ENCODE data around the gene PIP5K1C. TPM values are rescaled to one million over a fixed set of nuclear protein-coding genes. Genes with fewer than 3 reads are reported as not detected.

PIP5K1C gene, protein sequence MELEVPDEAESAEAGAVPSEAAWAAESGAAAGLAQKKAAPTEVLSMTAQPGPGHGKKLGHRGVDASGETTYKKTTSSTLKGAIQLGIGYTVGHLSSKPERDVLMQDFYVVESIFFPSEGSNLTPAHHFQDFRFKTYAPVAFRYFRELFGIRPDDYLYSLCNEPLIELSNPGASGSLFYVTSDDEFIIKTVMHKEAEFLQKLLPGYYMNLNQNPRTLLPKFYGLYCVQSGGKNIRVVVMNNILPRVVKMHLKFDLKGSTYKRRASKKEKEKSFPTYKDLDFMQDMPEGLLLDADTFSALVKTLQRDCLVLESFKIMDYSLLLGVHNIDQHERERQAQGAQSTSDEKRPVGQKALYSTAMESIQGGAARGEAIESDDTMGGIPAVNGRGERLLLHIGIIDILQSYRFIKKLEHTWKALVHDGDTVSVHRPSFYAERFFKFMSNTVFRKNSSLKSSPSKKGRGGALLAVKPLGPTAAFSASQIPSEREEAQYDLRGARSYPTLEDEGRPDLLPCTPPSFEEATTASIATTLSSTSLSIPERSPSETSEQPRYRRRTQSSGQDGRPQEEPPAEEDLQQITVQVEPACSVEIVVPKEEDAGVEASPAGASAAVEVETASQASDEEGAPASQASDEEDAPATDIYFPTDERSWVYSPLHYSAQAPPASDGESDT
- total RNA-seq (2021): 35.5 and 36.8 TPM in 2 replicates
- percentile 48 among the genes with signal in this experiment for Bru-seq, nascent RNA
- BruChase-seq, experiment 1, labeled RNA remaining after a 2-hour chase: percentile 59 among the genes with signal in this experiment
- percentile 74 among the genes with signal in this experiment for BruChase-seq, experiment 2, labeled RNA remaining after a 6-hour chase
- long read RNA-seq, full-length matches to known transcripts: 29 of 78 reads
- long read RNA-seq, partial matches to known transcripts: 13 of 78 reads
- long read RNA-seq, other reads (novel, unspliced or antisense): 36 of 78 reads

DNA sequence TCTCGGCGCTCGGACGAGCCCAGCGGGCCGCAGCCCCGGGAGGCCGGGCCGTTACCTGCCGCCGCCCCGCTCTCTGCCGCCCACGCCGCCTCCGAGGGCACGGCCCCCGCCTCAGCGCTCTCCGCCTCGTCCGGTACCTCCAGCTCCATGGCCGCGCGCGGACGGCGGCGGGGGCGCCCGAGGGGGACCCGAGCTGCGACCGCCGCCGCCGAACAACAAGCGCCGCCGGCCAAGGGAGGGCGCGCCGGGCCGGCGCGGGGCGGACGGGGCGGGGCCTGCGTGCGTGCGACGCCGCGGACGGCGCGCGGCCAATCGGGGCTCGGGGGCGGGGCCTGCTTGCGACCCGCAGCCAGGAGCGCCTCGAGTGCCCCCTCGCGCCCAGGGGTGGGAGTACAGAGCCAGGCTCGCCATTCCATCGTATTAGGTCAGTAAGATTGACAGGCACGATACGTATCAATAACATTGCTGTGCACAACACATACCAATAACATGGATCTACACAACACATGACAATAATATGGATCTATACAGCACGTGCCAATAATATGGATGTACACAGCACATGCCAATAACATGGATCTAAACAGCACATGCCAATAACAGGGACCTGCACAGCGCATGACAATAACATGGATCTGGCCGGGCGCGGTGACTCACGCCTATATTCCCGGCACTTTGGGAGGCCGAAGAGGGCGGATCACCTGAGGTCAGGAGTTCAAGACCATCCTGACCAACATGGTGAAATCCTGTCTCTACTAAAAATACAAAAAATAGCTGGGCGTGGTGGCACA lies at the start of gene PIP5K1C:
Gene PIP5K1C, minus strand, starts transcription at position 227 of the 791 bp plus-strand sequence. Its CDS starts 78 bp downstream, at position 149.
- POLR2A ChIA-PET (ENCODE audit: low non-redundant PET): no interaction called here
- no peaks in the 10 kb centered on the region for H3K9me3 ChIP-seq (ENCODE audit: low read depth, low read length, poor library complexity, severe bottlenecking)
- H3K36me3 ChIP-seq (ENCODE audit: insufficient read depth, low read length, poor library complexity, severe bottlenecking): no peaks in the 10 kb centered on the region
- H3K4me1 ChIP-seq (ENCODE audit: insufficient read depth, low read length, poor library complexity, severe bottlenecking): no peaks in the 10 kb centered on the region
- DNase-seq (ENCODE audit: low spot score): peak; percentile 90
- H3K27ac ChIP-seq (ENCODE audit: low read depth, low read length, poor library complexity, severe bottlenecking): peak within 1 kb of the TSS; percentile 72
- BruUV-seq (replicated peaks): no TSS peak
- TF ChIP-seq EZH2 (IDR thresholded peaks at IDR 0.05; ENCODE audit: borderline replicate concordance, low read depth, low read length, poor library complexity, severe bottlenecking): no peak
- TF ChIP-seq, protein P1, sequence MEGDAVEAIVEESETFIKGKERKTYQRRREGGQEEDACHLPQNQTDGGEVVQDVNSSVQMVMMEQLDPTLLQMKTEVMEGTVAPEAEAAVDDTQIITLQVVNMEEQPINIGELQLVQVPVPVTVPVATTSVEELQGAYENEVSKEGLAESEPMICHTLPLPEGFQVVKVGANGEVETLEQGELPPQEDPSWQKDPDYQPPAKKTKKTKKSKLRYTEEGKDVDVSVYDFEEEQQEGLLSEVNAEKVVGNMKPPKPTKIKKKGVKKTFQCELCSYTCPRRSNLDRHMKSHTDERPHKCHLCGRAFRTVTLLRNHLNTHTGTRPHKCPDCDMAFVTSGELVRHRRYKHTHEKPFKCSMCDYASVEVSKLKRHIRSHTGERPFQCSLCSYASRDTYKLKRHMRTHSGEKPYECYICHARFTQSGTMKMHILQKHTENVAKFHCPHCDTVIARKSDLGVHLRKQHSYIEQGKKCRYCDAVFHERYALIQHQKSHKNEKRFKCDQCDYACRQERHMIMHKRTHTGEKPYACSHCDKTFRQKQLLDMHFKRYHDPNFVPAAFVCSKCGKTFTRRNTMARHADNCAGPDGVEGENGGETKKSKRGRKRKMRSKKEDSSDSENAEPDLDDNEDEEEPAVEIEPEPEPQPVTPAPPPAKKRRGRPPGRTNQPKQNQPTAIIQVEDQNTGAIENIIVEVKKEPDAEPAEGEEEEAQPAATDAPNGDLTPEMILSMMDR (conservative IDR thresholded peaks at IDR 0.05; ENCODE audit: low read depth, low read length): peak; percentile 64
- no peaks in the 10 kb centered on the region for H3K27me3 ChIP-seq (replicated peaks; ENCODE audit: insufficient read depth, low read depth, low read length, poor library complexity)
- H3K4me3 ChIP-seq (ENCODE audit: low read depth, low read length, poor library complexity, severe bottlenecking): peak within 1 kb of the TSS; percentile 81
- CTCF ChIA-PET: interaction anchor here (0.6 kb wide), 1 partner anchor 9 kb away, joined by 3 read pairs; no protein-coding TSS in a partner anchor
- intact Hi-C loops (cut with micrococcal nuclease; ENCODE audit: unreplicated experiment): loop anchor here (2.0 to 10.0 kb wide), 2 partner anchors 34 to 156 kb away; no protein-coding TSS in a partner anchor

DNA sequence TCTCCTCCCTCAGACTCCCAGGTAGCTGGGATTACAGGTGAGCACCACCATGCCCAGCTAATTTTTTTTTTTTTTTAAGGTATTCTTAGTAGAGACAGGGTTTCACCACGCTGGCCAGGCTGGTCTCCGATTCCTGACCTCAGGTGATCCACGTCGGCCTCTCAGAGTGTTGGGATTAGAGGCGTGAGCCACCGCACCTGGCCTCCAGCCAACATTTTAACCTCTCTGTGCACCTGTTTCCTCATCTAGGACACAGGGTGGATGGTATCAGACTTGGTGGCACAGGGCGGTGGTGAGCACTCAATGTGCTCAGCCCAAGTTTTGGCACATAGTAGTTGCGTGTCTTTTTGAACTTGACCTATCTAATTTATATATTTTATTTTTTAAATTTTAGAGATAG lies 48.7 kb upstream of the PIP5K1C start:
- no peak overlapping the region for H3K4me3 ChIP-seq (ENCODE audit: low read depth, low read length, poor library complexity, severe bottlenecking)
- DNase-seq (ENCODE audit: low spot score): no peak
- no peak overlapping the region for H3K27ac ChIP-seq (ENCODE audit: low read depth, low read length, poor library complexity, severe bottlenecking)
- POLR2A ChIA-PET (ENCODE audit: low non-redundant PET): no interaction called here
- H3K27me3 ChIP-seq (replicated peaks; ENCODE audit: insufficient read depth, low read depth, low read length, poor library complexity): no peaks in the 10 kb centered on the region
- no peaks in the 10 kb centered on the region for H3K4me1 ChIP-seq (ENCODE audit: insufficient read depth, low read length, poor library complexity, severe bottlenecking)
- intact Hi-C loops (cut with micrococcal nuclease; ENCODE audit: unreplicated experiment): no loop called here
- no peaks in the 10 kb centered on the region for H3K9me3 ChIP-seq (ENCODE audit: low read depth, low read length, poor library complexity, severe bottlenecking)
- BruUV-seq (replicated peaks): no TSS peak
- CTCF ChIA-PET: interaction anchor here (0.7 kb wide), 1 partner anchor 40 kb away, joined by 7 read pairs; no protein-coding TSS in a partner anchor
- H3K36me3 ChIP-seq (ENCODE audit: insufficient read depth, low read length, poor library complexity, severe bottlenecking): peaks cover 11% of the 10 kb centered on the region
- no peak for TF ChIP-seq EZH2 (IDR thresholded peaks at IDR 0.05; ENCODE audit: borderline replicate concordance, low read depth, low read length, poor library complexity, severe bottlenecking)
- TF ChIP-seq, protein P1 (conservative IDR thresholded peaks at IDR 0.05; ENCODE audit: low read depth, low read length): no peak
